Skeletal muscle tissue (tissue), 5 donors: ENCODE results near the gene ANKUB1. TPM values are rescaled to one million over a fixed set of nuclear protein-coding genes. Genes with fewer than 3 reads are reported as not detected.

Source experiments
- H3K27ac ChIP-seq: one replicate; pipeline ENCODE4 v1.7.0; 2013; ENCODE audit warnings: mild to moderate bottlenecking, low read depth, low read length, inconsistent platforms
- H3K27me3 ChIP-seq, 3 donors: one replicate each; pipeline ENCODE4 v1.7.0; 2013; ENCODE audit warnings: low read length in 3 of 3; ENCODE audit not compliant: control insufficient read depth in 3 of 3, insufficient read depth in 3 of 3
- H3K36me3 ChIP-seq, 3 donors: one replicate each; pipeline ENCODE4 v1.7.0; 2013; ENCODE audit warnings: low read length in 3 of 3; ENCODE audit not compliant: control insufficient read depth in 3 of 3, insufficient read depth in 3 of 3
- H3K4me1 ChIP-seq, 3 donors: one replicate each; pipeline ENCODE4 v1.7.0; 2013; ENCODE audit warnings: low read length in 3 of 3, mild to moderate bottlenecking in 3 of 3; ENCODE audit not compliant: control insufficient read depth in 3 of 3, insufficient read depth in 3 of 3
- H3K4me3 ChIP-seq, 3 donors: one replicate each; pipeline ENCODE4 v1.7.0; 2013; ENCODE audit warnings: low read length in 3 of 3
- H3K9ac ChIP-seq, 3 donors: one replicate each; pipeline ENCODE4 v1.7.0; 2013; ENCODE audit warnings: low read length in 3 of 3, mild to moderate bottlenecking in 3 of 3, moderate library complexity in 2 of 3, low read depth in 1 of 3
- H3K9me3 ChIP-seq, 3 donors: one replicate each; pipeline ENCODE4 v1.7.0; 2013; ENCODE audit warnings: low read length in 3 of 3; ENCODE audit not compliant: control insufficient read depth in 3 of 3
- small RNA-seq: library from RNA; depleted of rRNA; stranded (forward); fragments of <200 nt; gene quantifications from one replicate; pipeline ENCODE3, GENCODE V24; 2014
- total RNA-seq: library from RNA; depleted of rRNA; stranded (reverse); fragments of >200 nt; gene quantifications from one replicate; pipeline ENCODE4 v1.2.3, GENCODE V29; 2014
- donor health status: Osteomylitis.

ANKUB1 gene
- total RNA-seq, 1 donor from 2014 or later: not detected

DNA sequence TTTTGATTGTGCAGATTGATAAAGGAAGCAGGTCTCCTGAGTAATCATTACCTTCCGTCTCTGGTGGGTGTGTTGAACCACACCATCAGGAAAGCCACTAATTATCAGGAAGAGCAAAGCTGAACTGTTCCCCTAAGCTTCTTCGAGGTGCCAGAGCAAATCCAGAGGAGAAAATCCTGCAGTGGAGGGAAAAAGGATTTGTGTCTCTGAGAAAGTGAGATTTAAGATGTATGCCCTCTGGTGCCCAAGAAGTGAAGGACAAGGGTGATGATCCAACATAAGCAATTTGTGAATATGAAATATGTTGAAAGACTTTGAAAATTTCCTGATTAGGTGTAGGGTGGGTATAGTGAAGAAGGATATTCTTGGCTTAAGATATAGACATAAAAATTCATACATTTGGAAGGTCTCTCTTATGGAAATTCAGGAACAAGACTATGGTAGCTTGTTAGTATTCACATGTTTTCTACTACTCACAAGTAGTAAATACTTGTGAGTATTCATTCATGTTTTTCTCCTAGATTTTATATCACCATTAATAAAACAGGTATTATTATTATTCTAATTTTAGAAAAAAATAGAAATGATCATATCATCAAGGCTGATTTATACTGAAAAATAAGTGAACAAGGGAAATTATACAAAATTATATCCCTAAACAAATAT is 74.8 kb downstream of the ANKUB1 start:
- H3K9ac ChIP-seq: no peak overlapping the region
- H3K36me3 ChIP-seq: no peaks in the 10 kb centered on the region
- no peak overlapping the region for H3K27ac ChIP-seq
- H3K27me3 ChIP-seq: no peaks in the 10 kb centered on the region
- H3K4me3 ChIP-seq: no peak overlapping the region
- peaks cover 0 to 3% (median 0%) of the 10 kb centered on the region in 3 donors for H3K4me1 ChIP-seq
- no peaks in the 10 kb centered on the region for H3K9me3 ChIP-seq

DNA sequence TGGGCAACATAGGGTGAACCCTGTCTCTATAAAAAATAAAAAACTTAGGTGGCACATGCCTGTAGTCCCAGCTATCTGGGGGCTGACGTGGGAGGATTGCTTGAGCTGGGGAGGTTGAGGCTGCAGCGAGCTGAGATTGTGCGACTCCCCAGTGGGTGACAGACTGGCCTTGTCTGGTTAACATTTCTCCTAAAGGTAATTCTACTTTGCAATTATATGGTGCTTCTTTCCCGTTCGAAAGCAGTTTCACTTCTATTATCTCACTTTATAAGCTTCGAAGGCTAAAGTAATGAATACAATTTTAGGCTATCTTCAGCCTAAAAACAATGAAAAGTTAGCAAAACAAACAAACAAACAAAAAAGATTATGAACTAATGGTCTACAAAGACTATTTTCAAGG is 75.4 kb downstream of the ANKUB1 start:
- Histone ChIP-seq H3K27me3 (no peaks in the 10 kb centered on the region), H3K36me3 (no peaks in the 10 kb centered on the region), H3K27ac (no peak overlapping the region), H3K4me3 (no peak overlapping the region), H3K4me1 (peaks cover 0 to 3% (median 0%) of the 10 kb centered on the region in 3 donors), H3K9me3 (no peaks in the 10 kb centered on the region), H3K9ac (no peak overlapping the region)

DNA sequence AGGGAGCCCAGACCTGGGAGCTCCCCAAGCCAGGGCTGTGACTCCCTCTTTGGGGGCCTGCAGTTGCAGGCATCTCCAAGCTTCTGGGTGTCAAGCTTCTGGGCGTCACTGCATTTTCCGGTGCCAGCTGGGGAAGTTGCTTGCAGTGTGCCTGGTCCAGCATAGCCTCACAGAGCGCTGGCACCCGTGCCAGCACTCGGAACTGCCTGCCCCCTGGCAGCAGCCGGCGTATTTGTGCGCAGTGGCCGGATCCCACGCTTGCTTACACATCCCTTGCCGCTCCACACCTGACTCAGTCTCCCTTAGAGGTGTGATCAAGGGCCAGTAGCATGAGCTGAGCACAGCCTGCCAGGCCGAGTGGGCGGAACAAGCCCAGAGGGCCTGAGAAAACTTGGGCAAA is 77.1 kb downstream of the ANKUB1 start:
- no peaks in the 10 kb centered on the region for H3K27me3 ChIP-seq
- no peaks in the 10 kb centered on the region for H3K36me3 ChIP-seq
- no peak overlapping the region for H3K4me3 ChIP-seq
- H3K4me1 ChIP-seq: peaks cover 0 to 3% (median 0%) of the 10 kb centered on the region in 3 donors
- no peaks in the 10 kb centered on the region for H3K9me3 ChIP-seq
- H3K9ac ChIP-seq: no peak overlapping the region
- H3K27ac ChIP-seq: no peak overlapping the region

DNA sequence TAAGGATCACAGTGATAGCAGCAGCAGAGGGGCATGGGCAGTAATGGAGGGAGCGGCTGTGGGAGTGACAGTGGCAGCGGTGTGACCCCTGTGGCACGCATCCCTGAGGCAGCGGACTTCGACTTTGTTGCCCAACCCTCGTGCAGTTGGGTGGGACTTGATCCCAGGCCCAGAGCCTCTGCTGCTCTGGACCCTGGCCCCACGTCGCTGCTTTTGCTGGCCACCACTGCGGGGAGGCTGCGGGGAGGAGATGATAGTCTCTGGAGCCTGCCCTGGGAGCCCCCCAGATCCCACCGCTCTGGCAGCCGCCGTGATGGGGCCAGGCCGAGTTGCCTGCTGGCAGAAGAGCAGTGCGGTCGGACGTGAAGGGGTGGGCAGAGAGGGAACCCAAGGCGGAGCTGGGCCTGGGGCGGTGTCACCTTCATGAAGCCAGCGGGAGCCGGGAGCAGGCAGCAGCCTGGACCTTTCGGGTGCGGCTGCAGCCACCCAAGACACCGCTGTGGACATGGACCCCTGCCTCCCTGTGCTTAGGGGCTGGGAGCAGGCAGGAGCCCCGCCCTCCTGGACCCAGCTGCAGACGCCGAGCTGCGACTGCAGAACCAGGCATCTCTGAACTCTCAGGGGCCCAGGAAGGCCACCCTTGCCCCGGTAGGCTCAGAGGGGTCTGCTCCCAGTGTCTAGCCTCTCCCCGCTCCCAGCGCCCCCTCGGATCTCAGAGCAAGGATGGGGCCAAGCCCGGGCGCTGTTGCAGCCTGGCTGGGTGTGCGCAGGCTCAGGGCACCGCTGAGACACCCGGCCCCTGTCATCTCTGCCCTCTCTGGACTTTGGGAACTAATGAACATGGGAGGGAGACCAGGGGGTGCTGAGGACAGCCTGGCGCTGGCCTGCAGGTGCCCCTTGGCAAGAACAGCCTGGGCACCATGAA is 78.4 kb downstream of the ANKUB1 start:
- Histone ChIP-seq H3K9me3 (no peaks in the 10 kb centered on the region), H3K27ac (no peak overlapping the region), H3K9ac (no peak overlapping the region)

More for the DNA sequence above, 78.4 kb downstream of the ANKUB1 start:
- Histone ChIP-seq H3K36me3 (no peaks in the 10 kb centered on the region), H3K27me3 (no peaks in the 10 kb centered on the region), H3K4me1 (peaks cover 0 to 3% (median 0%) of the 10 kb centered on the region in 3 donors), H3K4me3 (no peak overlapping the region)

Small RNA genes lying within 50 kb of the gene (small RNA-seq; reads per million reads assigned to genes)
- gene RNU6-507P: not detected

Other genes with a start within 250 kb of the ANKUB1 start
- gene WWTR1, start 134.5 kb downstream of the ANKUB1 start, total RNA-seq: 34.4 TPM
- gene COMMD2, start 40.1 kb downstream of the ANKUB1 start, total RNA-seq: 22.4 TPM
- 98.6 TPM for gene RNF13, start 20.7 kb upstream of the ANKUB1 start, total RNA-seq
- gene PFN2, start 178.3 kb upstream of the ANKUB1 start, total RNA-seq: 142 TPM